Measurements from ENCODE around the gene NSUN4. TPM values are rescaled to one million over a fixed set of nuclear protein-coding genes. Genes with fewer than 3 reads are reported as not detected.
A peak's percentile ranks its signal among the peaks of the same experiment; 100 is the strongest.
"Not testable (repeated sequence)": the region's sequence is repeated elsewhere in the genome, so short reads cannot be mapped to it uniquely, and the experiment has no call there.

NSUN4 gene
- total RNA-seq, 1 experiment from 2014 or later: 23.6 TPM

DNA sequence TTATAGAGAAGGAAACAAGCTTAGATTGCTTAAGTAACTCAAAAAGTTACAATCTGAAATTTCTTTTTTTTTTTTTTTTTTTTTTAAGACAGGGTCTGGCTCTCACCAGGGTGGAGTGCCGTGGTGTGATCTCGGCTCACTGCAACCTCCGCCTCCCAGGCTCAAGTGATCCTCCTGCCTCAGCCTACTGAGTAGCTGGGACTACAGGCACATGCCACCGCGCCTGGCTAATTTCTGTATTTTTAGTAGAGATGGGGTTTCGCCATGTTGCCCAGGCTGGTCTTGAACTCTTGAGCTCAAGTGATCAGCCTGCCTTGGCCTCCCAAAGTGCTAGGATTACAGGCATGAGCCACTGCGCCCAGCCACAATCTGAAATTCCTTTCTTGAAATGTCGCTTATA, 27.1 kb downstream of the NSUN4 start:
- CTCF ChIA-PET: interaction anchor here (0.7 kb wide), 1 partner anchor 10 kb away, joined by 3 read pairs; no protein-coding TSS in a partner anchor

DNA sequence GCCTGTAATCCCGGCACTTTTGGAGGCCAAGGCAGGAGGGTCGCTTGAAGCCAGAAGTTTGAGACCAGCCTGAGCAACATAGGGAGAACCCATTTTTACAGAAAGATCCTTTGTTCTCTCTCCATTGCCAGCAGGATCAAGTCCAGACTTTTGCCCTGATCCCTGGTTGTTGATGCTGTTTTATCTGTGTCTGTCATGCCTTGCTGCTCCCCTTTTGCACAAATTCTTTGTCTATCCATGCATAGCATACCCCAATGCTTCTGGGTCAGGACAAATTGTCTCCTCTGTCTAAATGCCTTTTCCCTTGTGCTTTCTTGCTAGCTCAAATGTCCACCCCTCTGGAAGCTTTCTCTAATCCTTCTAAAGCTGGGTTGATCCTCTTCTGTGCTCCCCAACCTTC, 28.2 kb downstream of the NSUN4 start:
- TF ChIP-seq SIN3A (IDR thresholded peaks at IDR 0.05; ENCODE audit: borderline replicate concordance, insufficient read depth, low read depth, low read length): no peak
- TF ChIP-seq TCF7L2 (IDR thresholded peaks at IDR 0.05; ENCODE audit: low read depth, low read length): no peak
- no peak for TF ChIP-seq POLR2AphosphoS5 (IDR thresholded peaks at IDR 0.05; ENCODE audit: low read depth, low read length)
- TF ChIP-seq, protein P1, sequence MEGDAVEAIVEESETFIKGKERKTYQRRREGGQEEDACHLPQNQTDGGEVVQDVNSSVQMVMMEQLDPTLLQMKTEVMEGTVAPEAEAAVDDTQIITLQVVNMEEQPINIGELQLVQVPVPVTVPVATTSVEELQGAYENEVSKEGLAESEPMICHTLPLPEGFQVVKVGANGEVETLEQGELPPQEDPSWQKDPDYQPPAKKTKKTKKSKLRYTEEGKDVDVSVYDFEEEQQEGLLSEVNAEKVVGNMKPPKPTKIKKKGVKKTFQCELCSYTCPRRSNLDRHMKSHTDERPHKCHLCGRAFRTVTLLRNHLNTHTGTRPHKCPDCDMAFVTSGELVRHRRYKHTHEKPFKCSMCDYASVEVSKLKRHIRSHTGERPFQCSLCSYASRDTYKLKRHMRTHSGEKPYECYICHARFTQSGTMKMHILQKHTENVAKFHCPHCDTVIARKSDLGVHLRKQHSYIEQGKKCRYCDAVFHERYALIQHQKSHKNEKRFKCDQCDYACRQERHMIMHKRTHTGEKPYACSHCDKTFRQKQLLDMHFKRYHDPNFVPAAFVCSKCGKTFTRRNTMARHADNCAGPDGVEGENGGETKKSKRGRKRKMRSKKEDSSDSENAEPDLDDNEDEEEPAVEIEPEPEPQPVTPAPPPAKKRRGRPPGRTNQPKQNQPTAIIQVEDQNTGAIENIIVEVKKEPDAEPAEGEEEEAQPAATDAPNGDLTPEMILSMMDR (IDR thresholded peaks at IDR 0.05): no peak
- TF ChIP-seq, protein P2, sequence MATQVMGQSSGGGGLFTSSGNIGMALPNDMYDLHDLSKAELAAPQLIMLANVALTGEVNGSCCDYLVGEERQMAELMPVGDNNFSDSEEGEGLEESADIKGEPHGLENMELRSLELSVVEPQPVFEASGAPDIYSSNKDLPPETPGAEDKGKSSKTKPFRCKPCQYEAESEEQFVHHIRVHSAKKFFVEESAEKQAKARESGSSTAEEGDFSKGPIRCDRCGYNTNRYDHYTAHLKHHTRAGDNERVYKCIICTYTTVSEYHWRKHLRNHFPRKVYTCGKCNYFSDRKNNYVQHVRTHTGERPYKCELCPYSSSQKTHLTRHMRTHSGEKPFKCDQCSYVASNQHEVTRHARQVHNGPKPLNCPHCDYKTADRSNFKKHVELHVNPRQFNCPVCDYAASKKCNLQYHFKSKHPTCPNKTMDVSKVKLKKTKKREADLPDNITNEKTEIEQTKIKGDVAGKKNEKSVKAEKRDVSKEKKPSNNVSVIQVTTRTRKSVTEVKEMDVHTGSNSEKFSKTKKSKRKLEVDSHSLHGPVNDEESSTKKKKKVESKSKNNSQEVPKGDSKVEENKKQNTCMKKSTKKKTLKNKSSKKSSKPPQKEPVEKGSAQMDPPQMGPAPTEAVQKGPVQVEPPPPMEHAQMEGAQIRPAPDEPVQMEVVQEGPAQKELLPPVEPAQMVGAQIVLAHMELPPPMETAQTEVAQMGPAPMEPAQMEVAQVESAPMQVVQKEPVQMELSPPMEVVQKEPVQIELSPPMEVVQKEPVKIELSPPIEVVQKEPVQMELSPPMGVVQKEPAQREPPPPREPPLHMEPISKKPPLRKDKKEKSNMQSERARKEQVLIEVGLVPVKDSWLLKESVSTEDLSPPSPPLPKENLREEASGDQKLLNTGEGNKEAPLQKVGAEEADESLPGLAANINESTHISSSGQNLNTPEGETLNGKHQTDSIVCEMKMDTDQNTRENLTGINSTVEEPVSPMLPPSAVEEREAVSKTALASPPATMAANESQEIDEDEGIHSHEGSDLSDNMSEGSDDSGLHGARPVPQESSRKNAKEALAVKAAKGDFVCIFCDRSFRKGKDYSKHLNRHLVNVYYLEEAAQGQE (IDR thresholded peaks at IDR 0.05; ENCODE audit: insufficient read depth in 1 of 2, low read depth in 2 of 2, low read length in 1 of 2): no peak
- POLR2A ChIA-PET: no interaction called here
- no peak for DNase-seq (ENCODE audit: low read depth, low spot score)
- H3K9me3 ChIP-seq (ENCODE audit: control insufficient read depth, insufficient read depth, low read depth, low read length): no peaks in the 10 kb centered on the region
- H3K4me1 ChIP-seq (ENCODE audit: control insufficient read depth, insufficient read depth, low read length): no peaks in the 10 kb centered on the region
- intact Hi-C loops (cut with micrococcal nuclease; ENCODE audit: unreplicated experiment): no loop called here
- H3K27me3 ChIP-seq (ENCODE audit: control insufficient read depth, insufficient read depth, low read length): no peaks in the 10 kb centered on the region
- no peak overlapping the region for H3K27ac ChIP-seq (ENCODE audit: low read length)
- ATAC-seq: no peak
- H3K36me3 ChIP-seq (ENCODE audit: control insufficient read depth, insufficient read depth, low read length): no peaks in the 10 kb centered on the region
- no TSS peak for BruUV-seq (replicated peaks)
- H3K4me3 ChIP-seq (ENCODE audit: low read depth in 2 of 2, low read length in 2 of 2): no peak overlapping the region
- CTCF ChIA-PET: no interaction called here
- in situ Hi-C loops (cut with HindIII; ENCODE audit: low pct_unique_long_range_greater_than_20kb, low sequenced_read_pairs): no loop called here

More for the DNA sequence above, 27.1 kb downstream of the NSUN4 start:
- in situ Hi-C loops (cut with HindIII; ENCODE audit: low pct_unique_long_range_greater_than_20kb, low sequenced_read_pairs); H3K27ac ChIP-seq (ENCODE audit: low read length); H3K36me3 ChIP-seq (ENCODE audit: control insufficient read depth, insufficient read depth, low read length); H3K27me3 ChIP-seq (ENCODE audit: control insufficient read depth, insufficient read depth, low read length); H3K4me1 ChIP-seq (ENCODE audit: control insufficient read depth, insufficient read depth, low read length); ATAC-seq; intact Hi-C loops (cut with micrococcal nuclease; ENCODE audit: unreplicated experiment); DNase-seq (ENCODE audit: low read depth, low spot score); H3K9me3 ChIP-seq (ENCODE audit: control insufficient read depth, insufficient read depth, low read depth, low read length); BruUV-seq (replicated peaks); H3K4me3 ChIP-seq (ENCODE audit: low read depth in 2 of 2, low read length in 2 of 2): not testable (repeated sequence)
- POLR2A ChIA-PET: interaction anchor here (0.6 kb wide), 1 partner anchor 120 kb away, joined by 3 read pairs; the partner anchor contains the start of gene RAD54L

DNA sequence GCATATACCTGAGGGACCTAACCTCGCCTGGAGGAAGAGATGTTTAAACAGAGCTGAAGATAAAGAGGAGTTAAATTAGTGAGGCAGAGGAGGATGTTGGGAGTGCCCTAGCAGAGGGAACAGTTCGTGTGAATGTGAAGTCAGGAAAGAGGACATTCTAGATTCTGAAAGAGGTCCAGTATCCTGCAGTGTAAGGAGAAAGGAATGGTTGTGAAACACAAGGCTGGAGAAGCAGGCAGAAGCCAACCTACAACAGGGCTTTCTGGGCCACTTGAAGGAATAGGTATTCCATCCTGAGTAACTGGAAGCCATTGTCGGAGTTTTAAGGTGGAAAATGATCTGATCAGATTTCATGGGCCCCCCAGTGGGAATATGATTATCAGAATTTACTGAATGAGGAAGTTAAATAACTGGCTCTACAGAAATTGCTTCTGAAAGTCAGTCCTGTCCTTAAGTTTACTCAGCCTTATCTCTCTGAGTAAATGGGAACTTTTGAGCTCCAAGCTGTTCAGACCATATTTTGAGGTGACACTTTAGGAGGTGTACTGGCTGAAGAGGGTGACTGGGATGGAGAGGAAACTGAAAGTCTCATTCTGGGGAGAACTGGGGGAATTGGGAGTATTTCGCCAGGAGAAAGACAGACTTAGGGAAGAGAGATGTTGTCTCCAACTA, 29.1 kb downstream of the NSUN4 start:
- Histone ChIP-seq H3K4me3 (ENCODE audit: low read depth in 2 of 2, low read length in 2 of 2) (no peak overlapping the region), H3K9me3 (ENCODE audit: control insufficient read depth, insufficient read depth, low read depth, low read length) (no peaks in the 10 kb centered on the region), H3K4me1 (ENCODE audit: control insufficient read depth, insufficient read depth, low read length) (no peaks in the 10 kb centered on the region), H3K27me3 (ENCODE audit: control insufficient read depth, insufficient read depth, low read length) (no peaks in the 10 kb centered on the region), H3K27ac (ENCODE audit: low read length) (no peak overlapping the region), H3K36me3 (ENCODE audit: control insufficient read depth, insufficient read depth, low read length) (no peaks in the 10 kb centered on the region)
- BruUV-seq (replicated peaks): TSS peak; percentile 23
- ChIA-PET CTCF (no interaction called here), POLR2A (interaction anchor here (0.7 kb wide), 1 partner anchor 25 kb away, joined by 3 read pairs; no protein-coding TSS in a partner anchor)
- ATAC-seq: no peak
- TF ChIP-seq, protein P2 (IDR thresholded peaks at IDR 0.05; ENCODE audit: insufficient read depth in 1 of 2, low read depth in 2 of 2, low read length in 1 of 2): no peak
- TF ChIP-seq, protein P1 (IDR thresholded peaks at IDR 0.05): no peak
- TF ChIP-seq POLR2AphosphoS5 (IDR thresholded peaks at IDR 0.05; ENCODE audit: low read depth, low read length) (no peak), SIN3A (IDR thresholded peaks at IDR 0.05; ENCODE audit: borderline replicate concordance, insufficient read depth, low read depth, low read length) (no peak), TCF7L2 (IDR thresholded peaks at IDR 0.05; ENCODE audit: low read depth, low read length) (no peak)
- DNase-seq (ENCODE audit: low read depth, low spot score): no peak
- intact Hi-C loops (cut with micrococcal nuclease; ENCODE audit: unreplicated experiment) (no loop called here), in situ Hi-C loops (cut with HindIII; ENCODE audit: low pct_unique_long_range_greater_than_20kb, low sequenced_read_pairs) (no loop called here)
